ENCODE measurements around the gene PRKAG2.

- TF ChIP-seq POLR2A (IDR thresholded peaks at IDR 0.05) (no peak), CTCF (IDR thresholded peaks at IDR 0.05) (no peak)
Measured at GRCh38 chr7:151805191-151805590, 71.7 kb downstream of the PRKAG2 start.

Data from thyroid gland (tissue), 4 donors.